ENCODE data around the gene ALDOC. TPM values are rescaled to one million over a fixed set of nuclear protein-coding genes. Genes with fewer than 3 reads are reported as not detected.

The ALDOC gene
- total RNA-seq, 4 donors from 2014 or later = 29.4 to 355 (median 71.1) TPM

DNA sequence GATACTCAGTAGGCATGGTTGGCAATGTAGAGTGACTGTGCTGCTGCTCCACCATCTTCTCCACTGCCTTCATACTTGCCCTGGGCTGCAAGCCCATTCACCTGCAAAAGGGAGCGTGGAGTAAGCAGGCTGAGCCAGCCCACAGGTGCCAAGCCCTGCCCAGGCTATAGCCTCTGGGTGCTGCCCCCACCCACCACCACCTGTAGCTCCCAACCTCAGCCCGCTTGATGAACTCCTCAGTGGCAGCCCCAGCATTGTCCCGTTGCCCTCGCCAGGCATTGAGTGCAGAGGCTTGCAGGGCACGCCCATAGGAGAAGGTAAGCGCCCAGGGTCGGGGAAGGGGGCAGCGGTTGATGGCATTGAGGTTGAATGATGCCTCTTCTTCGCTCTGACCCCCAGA lies 3.2 kb downstream of the ALDOC start:
- TF ChIP-seq, protein P1, sequence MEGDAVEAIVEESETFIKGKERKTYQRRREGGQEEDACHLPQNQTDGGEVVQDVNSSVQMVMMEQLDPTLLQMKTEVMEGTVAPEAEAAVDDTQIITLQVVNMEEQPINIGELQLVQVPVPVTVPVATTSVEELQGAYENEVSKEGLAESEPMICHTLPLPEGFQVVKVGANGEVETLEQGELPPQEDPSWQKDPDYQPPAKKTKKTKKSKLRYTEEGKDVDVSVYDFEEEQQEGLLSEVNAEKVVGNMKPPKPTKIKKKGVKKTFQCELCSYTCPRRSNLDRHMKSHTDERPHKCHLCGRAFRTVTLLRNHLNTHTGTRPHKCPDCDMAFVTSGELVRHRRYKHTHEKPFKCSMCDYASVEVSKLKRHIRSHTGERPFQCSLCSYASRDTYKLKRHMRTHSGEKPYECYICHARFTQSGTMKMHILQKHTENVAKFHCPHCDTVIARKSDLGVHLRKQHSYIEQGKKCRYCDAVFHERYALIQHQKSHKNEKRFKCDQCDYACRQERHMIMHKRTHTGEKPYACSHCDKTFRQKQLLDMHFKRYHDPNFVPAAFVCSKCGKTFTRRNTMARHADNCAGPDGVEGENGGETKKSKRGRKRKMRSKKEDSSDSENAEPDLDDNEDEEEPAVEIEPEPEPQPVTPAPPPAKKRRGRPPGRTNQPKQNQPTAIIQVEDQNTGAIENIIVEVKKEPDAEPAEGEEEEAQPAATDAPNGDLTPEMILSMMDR (IDR thresholded peaks at IDR 0.05; ENCODE audit: low read depth) = no peak

DNA sequence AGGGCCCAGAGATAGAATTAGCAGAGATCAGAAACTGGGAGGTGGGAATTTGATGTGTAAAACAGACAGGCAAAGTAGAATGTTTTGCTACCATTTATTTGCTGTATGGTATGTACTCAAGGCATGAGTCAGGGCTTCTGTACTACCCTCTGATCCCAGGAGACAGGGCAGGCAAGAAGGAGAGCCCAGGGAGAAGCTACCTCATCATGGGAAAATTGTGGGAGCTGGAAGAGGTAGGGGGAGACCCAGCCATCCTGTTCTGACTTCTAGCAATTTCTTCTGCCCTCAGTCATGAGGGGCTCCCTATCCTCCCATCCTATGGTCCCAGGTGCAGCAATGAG lies 3.7 kb downstream of the ALDOC start:
- TF ChIP-seq, protein P1 (IDR thresholded peaks at IDR 0.05; ENCODE audit: low read depth) = no peak

DNA sequence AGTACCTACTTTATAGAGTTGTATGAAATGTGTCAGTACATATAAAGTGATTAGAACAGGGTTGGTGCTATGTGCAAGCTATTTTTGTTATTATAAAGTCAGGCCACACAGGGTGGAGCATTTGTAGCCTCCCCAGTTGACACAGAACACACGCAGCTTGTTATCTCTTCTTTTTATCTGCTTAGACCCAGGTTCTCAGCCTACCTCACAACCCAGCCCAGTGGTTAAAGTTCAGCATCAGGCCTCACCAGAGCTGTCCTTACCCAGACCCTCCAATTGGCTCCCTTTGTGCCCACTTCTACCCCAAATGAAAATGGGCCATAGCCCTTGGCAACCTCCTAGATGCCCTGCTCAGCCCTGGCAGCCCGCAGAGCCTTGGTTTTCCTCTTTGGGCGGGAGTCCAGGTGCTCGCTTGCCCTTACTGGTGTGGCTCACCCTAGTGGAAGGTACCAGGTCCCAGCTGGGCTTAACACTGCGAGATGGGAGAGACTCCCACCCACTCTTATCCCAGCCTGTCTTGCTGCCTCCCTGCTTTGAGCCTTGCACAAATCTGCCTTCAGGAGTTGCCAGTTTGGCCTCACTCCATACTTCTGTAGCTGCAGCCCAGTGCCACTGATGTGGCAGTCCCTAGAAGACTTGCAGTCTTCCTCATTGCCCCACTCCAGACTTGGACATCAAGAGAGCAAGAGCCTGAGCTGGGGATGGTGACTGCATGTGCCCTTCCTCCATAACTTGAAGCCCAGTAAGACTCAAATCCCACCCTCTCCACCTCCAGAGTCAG lies 4.2 kb downstream of the ALDOC start:
- TF ChIP-seq, protein P1 (IDR thresholded peaks at IDR 0.05; ENCODE audit: low read depth) = no peak

GRCh38 chr17:28571361-28572122 lies 5.2 kb downstream of the ALDOC start, which contains the start of gene PIGS:
PIGS (minus strand) TSS chr17:28571524; CDS start chr17:28571496, 28 bp downstream.
- TF ChIP-seq, protein P1 (IDR thresholded peaks at IDR 0.05; ENCODE audit: low read depth) = no peak

DNA sequence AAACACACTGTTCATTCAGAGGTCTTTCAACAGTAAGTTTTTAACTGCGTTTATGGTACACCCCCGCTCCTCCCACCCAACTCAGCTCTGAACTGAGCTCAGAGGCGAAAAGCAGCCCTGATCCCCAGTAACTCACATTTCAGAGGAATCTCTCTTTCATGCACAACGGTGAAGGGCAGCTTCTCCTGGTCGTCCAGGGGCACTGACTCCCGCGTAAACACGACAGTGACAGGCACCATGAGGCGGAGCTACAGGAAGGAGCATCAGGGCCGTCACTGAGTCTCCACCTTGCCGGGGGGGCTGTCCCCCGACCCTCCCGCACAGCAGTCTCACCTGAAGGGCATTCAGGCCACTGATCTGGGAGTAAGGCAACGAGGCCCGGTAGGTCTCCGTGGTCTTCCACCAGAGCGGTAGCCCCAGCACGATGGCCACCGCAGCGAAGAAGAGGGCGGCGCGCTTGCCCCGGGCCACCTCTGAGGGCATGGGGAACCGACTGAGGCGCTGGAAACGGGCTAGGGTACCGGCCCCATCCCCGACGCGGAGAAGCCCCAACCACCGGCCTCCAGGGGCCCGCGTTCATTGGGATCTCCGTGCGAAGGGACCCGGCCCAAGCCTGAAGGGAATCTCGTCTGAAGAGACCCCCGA lies 5.9 kb downstream of the ALDOC start:
- TF ChIP-seq, protein P1 (IDR thresholded peaks at IDR 0.05; ENCODE audit: low read depth) = no peak

- TF ChIP-seq, protein P1 (IDR thresholded peaks at IDR 0.05; ENCODE audit: low read depth) = no peak
Measured at GRCh38 chr17:28569446-28569845, 7.2 kb downstream of the ALDOC start.

DNA sequence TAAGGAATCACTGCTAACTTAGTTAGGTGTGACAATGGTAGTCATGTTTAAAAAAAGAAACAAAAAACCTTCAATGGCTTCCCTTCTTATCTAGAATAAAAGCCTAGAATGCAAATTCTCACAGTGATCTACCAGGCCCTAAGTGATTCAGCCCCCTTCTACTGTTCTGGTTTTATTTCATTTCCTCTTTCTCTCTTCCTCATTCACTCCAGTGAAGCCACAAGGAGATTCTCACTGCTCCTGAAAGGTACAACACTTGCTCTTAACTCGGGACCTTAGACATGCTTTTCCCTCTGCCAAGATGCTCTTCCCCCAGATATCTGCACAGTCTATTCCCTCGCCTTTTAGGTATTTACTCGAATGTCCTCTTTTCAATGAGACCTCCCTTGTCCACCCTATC lies 9.1 kb downstream of the ALDOC start:
- TF ChIP-seq, protein P1 (IDR thresholded peaks at IDR 0.05; ENCODE audit: low read depth) = no peak
